ENCODE measurements around the gene SKP1. TPM values are rescaled to one million over a fixed set of nuclear protein-coding genes. Genes with fewer than 3 reads are reported as not detected.

SKP1 gene
- total RNA-seq, 1 donor from 2014 or later = 399 TPM

- peaks cover 3% of the 10 kb centered on the region for H3K79me2 ChIP-seq (ENCODE audit: insufficient read depth, low read length)
- no peak overlapping the region for H3K27ac ChIP-seq (ENCODE audit: low read depth, low read length)
- DNase-seq (ENCODE audit: low read depth) (no peak), FAIRE-seq (no peak)
- peaks cover 8% of the 10 kb centered on the region for H3K4me1 Mint-ChIP-seq (ENCODE audit: low read depth, unreplicated experiment)
- H3K4me1 ChIP-seq (ENCODE audit: insufficient read depth, low read length) = peaks cover 29% of the 10 kb centered on the region
- H3K9me3 Mint-ChIP-seq (ENCODE audit: unreplicated experiment) = no peaks in the 10 kb centered on the region
- no peak overlapping the region for H3K9ac ChIP-seq (ENCODE audit: low read length)
- H3K36me3 ChIP-seq (ENCODE audit: insufficient read depth, low read length) = peaks cover 9% of the 10 kb centered on the region
- TF ChIP-seq EZH2 (IDR thresholded peaks at IDR 0.05; ENCODE audit: insufficient read depth, low read length) (no peak), CTCF (IDR thresholded peaks at IDR 0.05; ENCODE audit: insufficient read depth, low read depth, low read length) (no peak)
- no peak overlapping the region for H3K27ac Mint-ChIP-seq (ENCODE audit: unreplicated experiment)
- H2AFZ ChIP-seq (ENCODE audit: low read depth, low read length) = peak overlapping the region; percentile 98
- H3K4me3 Mint-ChIP-seq (ENCODE audit: unreplicated experiment) = peak overlapping the region; percentile 80
- peaks cover 34% of the 10 kb centered on the region for H3K27me3 Mint-ChIP-seq (ENCODE audit: low read depth, unreplicated experiment)
- peaks cover 2% of the 10 kb centered on the region for H3K36me3 Mint-ChIP-seq (ENCODE audit: low read depth, unreplicated experiment)
- no peaks in the 10 kb centered on the region for H3K9me3 ChIP-seq (ENCODE audit: insufficient read depth, low read depth, low read length)
- H3K4me3 ChIP-seq (ENCODE audit: insufficient read depth, low read depth, low read length) = peak overlapping the region; percentile 63
- H3K27me3 ChIP-seq (ENCODE audit: insufficient read depth, low read length) = peaks cover 4% of the 10 kb centered on the region
- H4K20me1 ChIP-seq (ENCODE audit: insufficient read depth, low read length) = peaks cover 29% of the 10 kb centered on the region
- H3K4me2 ChIP-seq (ENCODE audit: low read length) = peak overlapping the region; percentile 92
Measured at GRCh38 chr5:134113363-134113889, 63.3 kb downstream of the SKP1 start.

GRCh38 chr5:134112726-134113362, 63.9 kb downstream of the SKP1 start:
- Histone ChIP-seq H3K4me3 (ENCODE audit: insufficient read depth, low read depth, low read length) (no peak overlapping the region), H3K9me3 (ENCODE audit: insufficient read depth, low read depth, low read length) (no peaks in the 10 kb centered on the region), H3K9ac (ENCODE audit: low read length) (no peak overlapping the region), H3K4me1 (ENCODE audit: insufficient read depth, low read length) (peaks cover 29% of the 10 kb centered on the region), H4K20me1 (ENCODE audit: insufficient read depth, low read length) (peaks cover 24% of the 10 kb centered on the region), H3K79me2 (ENCODE audit: insufficient read depth, low read length) (peaks cover 2% of the 10 kb centered on the region), H2AFZ (ENCODE audit: low read depth, low read length) (no peak overlapping the region), H3K27me3 (ENCODE audit: insufficient read depth, low read length) (peaks cover 4% of the 10 kb centered on the region), H3K27ac (ENCODE audit: low read depth, low read length) (no peak overlapping the region), H3K4me2 (ENCODE audit: low read length) (no peak overlapping the region), H3K36me3 (ENCODE audit: insufficient read depth, low read length) (peaks cover 7% of the 10 kb centered on the region)
- Mint-ChIP-seq H3K9me3 (ENCODE audit: unreplicated experiment) (no peaks in the 10 kb centered on the region), H3K27ac (ENCODE audit: unreplicated experiment) (peak overlapping the region; percentile 68), H3K36me3 (ENCODE audit: low read depth, unreplicated experiment) (peaks cover 2% of the 10 kb centered on the region), H3K4me1 (ENCODE audit: low read depth, unreplicated experiment) (peaks cover 8% of the 10 kb centered on the region), H3K27me3 (ENCODE audit: low read depth, unreplicated experiment) (peaks cover 34% of the 10 kb centered on the region), H3K4me3 (ENCODE audit: unreplicated experiment) (no peak overlapping the region)
- DNase-seq (ENCODE audit: low read depth) (no peak), FAIRE-seq (no peak)
- no peak for TF ChIP-seq CTCF (IDR thresholded peaks at IDR 0.05; ENCODE audit: insufficient read depth, low read depth, low read length)
- no peak for TF ChIP-seq EZH2 (IDR thresholded peaks at IDR 0.05; ENCODE audit: insufficient read depth, low read length)
